Rectal smooth muscle tissue (tissue), 1 donor: ENCODE measurements around the gene CDK6.

Experiments used
- H3K27ac ChIP-seq: one replicate; pipeline ENCODE4 v1.7.0; 2013; ENCODE audit warnings: low read depth, low read length, inconsistent platforms
- H3K27me3 ChIP-seq: one replicate; pipeline ENCODE4 v1.7.0; 2013; ENCODE audit warnings: low read length; ENCODE audit not compliant: control insufficient read depth, insufficient read depth
- H3K36me3 ChIP-seq: one replicate; pipeline ENCODE4 v1.7.0; 2013; ENCODE audit warnings: low read length; ENCODE audit not compliant: control insufficient read depth, insufficient read depth
- H3K4me1 ChIP-seq: one replicate; pipeline ENCODE4 v1.7.0; 2013; ENCODE audit warnings: low read length; ENCODE audit not compliant: control insufficient read depth, insufficient read depth
- H3K4me3 ChIP-seq: one replicate; pipeline ENCODE4 v1.7.0; 2013; ENCODE audit warnings: low read length
- H3K9ac ChIP-seq: one replicate; pipeline ENCODE4 v1.7.0; 2013; ENCODE audit warnings: low read length

Gene CDK6

GRCh38 chr7:92714280-92714679, 122.1 kb downstream of the CDK6 start:
- Histone ChIP-seq H3K27me3 (no peaks in the 10 kb centered on the region), H3K4me3 (no peak overlapping the region), H3K27ac (no peak overlapping the region), H3K36me3 (peaks cover 2% of the 10 kb centered on the region), H3K9ac (no peak overlapping the region), H3K4me1 (peaks cover 13% of the 10 kb centered on the region)

GRCh38 chr7:92709912-92710311, 126.5 kb downstream of the CDK6 start:
- Histone ChIP-seq H3K36me3 (peaks cover 2% of the 10 kb centered on the region), H3K27me3 (no peaks in the 10 kb centered on the region), H3K27ac (no peak overlapping the region), H3K9ac (no peak overlapping the region), H3K4me3 (no peak overlapping the region), H3K4me1 (peaks cover 4% of the 10 kb centered on the region)

- H3K36me3 ChIP-seq: no peaks in the 10 kb centered on the region
- no peak overlapping the region for H3K4me3 ChIP-seq
Measured at GRCh38 chr7:92709150-92709549, 127.2 kb downstream of the CDK6 start.

GRCh38 chr7:92708111-92709042, 128.0 kb downstream of the CDK6 start:
- H3K36me3 ChIP-seq: no peaks in the 10 kb centered on the region
- H3K9ac ChIP-seq: no peak overlapping the region
- H3K27me3 ChIP-seq: no peaks in the 10 kb centered on the region
- H3K27ac ChIP-seq: no peak overlapping the region
- H3K4me3 ChIP-seq: no peak overlapping the region
- H3K4me1 ChIP-seq: no peaks in the 10 kb centered on the region

More at GRCh38 chr7:92709150-92709549, 127.2 kb downstream of the CDK6 start:
- Histone ChIP-seq H3K27ac (no peak overlapping the region), H3K9ac (no peak overlapping the region), H3K4me1 (peaks cover under 1% of the 10 kb centered on the region), H3K27me3 (no peaks in the 10 kb centered on the region)

DNA sequence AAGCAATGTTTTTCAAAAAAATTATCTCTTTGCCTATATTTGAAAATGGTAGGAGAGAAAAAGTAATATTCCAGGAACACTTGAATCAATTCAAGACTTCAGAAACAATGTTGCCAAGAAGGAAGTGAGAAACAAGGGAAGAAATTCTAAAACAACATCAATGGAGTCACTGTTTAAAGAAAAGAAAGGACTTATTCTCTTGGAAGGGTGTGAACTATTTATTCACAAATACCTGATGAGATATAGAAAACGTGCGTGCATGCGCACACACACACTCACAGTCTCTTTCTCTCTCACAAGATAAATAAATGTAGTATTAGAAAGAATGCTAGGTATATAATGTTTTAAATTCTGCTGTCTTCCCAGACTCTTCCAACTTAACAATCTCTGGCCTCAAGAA, 128.9 kb downstream of the CDK6 start:
- Histone ChIP-seq H3K27ac (no peak overlapping the region), H3K36me3 (no peaks in the 10 kb centered on the region), H3K4me3 (no peak overlapping the region), H3K9ac (no peak overlapping the region), H3K27me3 (no peaks in the 10 kb centered on the region), H3K4me1 (no peaks in the 10 kb centered on the region)

DNA sequence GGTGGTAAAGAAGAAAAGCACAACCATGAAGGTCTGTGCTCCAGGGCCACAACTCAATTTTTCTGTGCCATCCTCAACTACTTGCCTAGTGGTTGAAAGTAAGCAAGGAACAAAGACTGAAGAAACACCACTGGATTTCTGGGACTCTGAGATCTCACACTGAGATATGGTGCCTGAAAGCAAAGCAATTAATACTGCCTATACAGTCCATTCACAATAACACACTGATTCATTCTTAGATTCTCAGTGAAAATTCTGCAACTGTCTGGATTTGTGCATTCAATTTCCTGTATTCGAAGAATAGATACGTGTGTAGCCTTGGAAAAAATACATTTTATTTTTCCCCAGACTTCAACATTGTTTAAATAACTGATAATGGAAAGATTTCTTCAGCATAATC, 129.8 kb downstream of the CDK6 start:
- H3K27me3 ChIP-seq: no peaks in the 10 kb centered on the region
- H3K27ac ChIP-seq: no peak overlapping the region
- H3K4me1 ChIP-seq: no peaks in the 10 kb centered on the region
- H3K36me3 ChIP-seq: no peaks in the 10 kb centered on the region
- H3K9ac ChIP-seq: no peak overlapping the region
- H3K4me3 ChIP-seq: no peak overlapping the region

- Histone ChIP-seq H3K4me1 (no peaks in the 10 kb centered on the region), H3K9ac (no peak overlapping the region), H3K36me3 (no peaks in the 10 kb centered on the region), H3K27ac (no peak overlapping the region), H3K4me3 (no peak overlapping the region), H3K27me3 (no peaks in the 10 kb centered on the region)
Measured at GRCh38 chr7:92705831-92706230, 130.5 kb downstream of the CDK6 start.

GRCh38 chr7:92704858-92705257, 131.5 kb downstream of the CDK6 start:
- H3K36me3 ChIP-seq: no peaks in the 10 kb centered on the region
- no peak overlapping the region for H3K4me3 ChIP-seq
- no peak overlapping the region for H3K27ac ChIP-seq
- no peak overlapping the region for H3K9ac ChIP-seq
- no peaks in the 10 kb centered on the region for H3K4me1 ChIP-seq
- H3K27me3 ChIP-seq: no peaks in the 10 kb centered on the region

DNA sequence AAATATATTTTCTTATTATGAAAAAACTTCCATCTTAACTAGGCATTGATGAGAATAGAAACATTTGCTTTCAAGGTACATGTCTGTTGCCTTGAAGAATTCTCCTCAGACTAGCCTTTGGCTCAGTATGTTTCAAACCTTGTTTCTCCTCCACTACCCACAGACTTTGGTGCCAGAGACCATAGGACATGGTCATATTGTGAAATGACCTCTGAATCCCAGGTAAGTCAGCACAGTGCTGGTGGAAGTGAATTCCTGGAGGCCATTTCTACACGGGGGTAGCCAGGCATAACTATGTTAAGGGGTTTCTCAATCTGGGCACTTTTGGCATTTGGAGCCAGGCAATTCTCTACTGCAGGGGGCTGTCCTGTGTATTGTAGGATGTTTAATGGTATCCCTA, 133.8 kb downstream of the CDK6 start:
- Histone ChIP-seq H3K9ac (no peak overlapping the region), H3K4me1 (peaks cover 13% of the 10 kb centered on the region), H3K27me3 (no peaks in the 10 kb centered on the region), H3K36me3 (no peaks in the 10 kb centered on the region), H3K4me3 (no peak overlapping the region), H3K27ac (no peak overlapping the region)

- H3K27ac ChIP-seq: no peak overlapping the region
- no peak overlapping the region for H3K9ac ChIP-seq
- H3K27me3 ChIP-seq: no peaks in the 10 kb centered on the region
- H3K36me3 ChIP-seq: no peaks in the 10 kb centered on the region
- no peak overlapping the region for H3K4me3 ChIP-seq
- peaks cover 24% of the 10 kb centered on the region for H3K4me1 ChIP-seq
Measured at GRCh38 chr7:92699966-92700514, 136.3 kb downstream of the CDK6 start.

DNA sequence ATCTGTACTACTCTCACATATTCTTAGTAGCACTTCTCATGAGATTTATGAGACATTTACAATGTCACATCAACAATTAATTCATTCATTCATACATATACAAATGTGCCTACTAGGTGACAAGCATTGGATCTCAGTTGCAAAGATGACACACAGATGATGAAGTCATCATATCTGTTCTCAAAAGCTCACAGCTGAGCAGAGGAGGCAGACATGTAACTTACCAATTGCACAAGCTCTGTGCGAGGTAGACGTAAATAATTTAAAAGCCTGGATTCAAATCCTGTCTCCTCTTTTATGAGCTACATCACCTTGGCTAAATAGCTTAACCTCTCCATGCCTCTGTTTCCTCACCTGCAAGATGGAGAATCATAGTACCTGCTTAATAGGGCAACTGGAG, 136.8 kb downstream of the CDK6 start:
- Histone ChIP-seq H3K4me1 (peaks cover 24% of the 10 kb centered on the region), H3K36me3 (no peaks in the 10 kb centered on the region), H3K27me3 (no peaks in the 10 kb centered on the region), H3K9ac (no peak overlapping the region), H3K27ac (no peak overlapping the region), H3K4me3 (no peak overlapping the region)

- peak overlapping the region; percentile 14 for H3K4me3 ChIP-seq
- no peaks in the 10 kb centered on the region for H3K36me3 ChIP-seq
- H3K9ac ChIP-seq: no peak overlapping the region
- peaks cover 24% of the 10 kb centered on the region for H3K4me1 ChIP-seq
- H3K27ac ChIP-seq: peak overlapping the region; percentile 54
- H3K27me3 ChIP-seq: no peaks in the 10 kb centered on the region
Measured at GRCh38 chr7:92698237-92698841, 138.0 kb downstream of the CDK6 start.
